NT2/D1 (cell line): ENCODE measurements around the gene ATE1.

Experiments
- YY1 ChIP-seq: IDR thresholded peaks from 2 replicates; pipeline ENCODE4 v1.6.1; 2011; ENCODE audit not compliant: insufficient read length, insufficient read depth
- ZNF274 ChIP-seq: IDR thresholded peaks from 2 replicates; pipeline ENCODE4 v1.6.1; 2011; ENCODE audit warnings: mild to moderate bottlenecking, low read depth, low read length

- TF ChIP-seq ZNF274 (no peak), YY1 (no peak)
These were observed 65.2 kb downstream of the ATE1 start for GRCh38 chr10:121862649-121863048.
